DMS53 treated with DMSO at 0.1 percent for 48 hours (cell line): ENCODE data around the gene COG5.

Experiments
- DNase-seq: peaks from one replicate; lab custom pipeline; 2025; ENCODE audit not compliant: unreplicated experiment; lab: John Stamatoyannopoulos, UW

Gene COG5

DNA sequence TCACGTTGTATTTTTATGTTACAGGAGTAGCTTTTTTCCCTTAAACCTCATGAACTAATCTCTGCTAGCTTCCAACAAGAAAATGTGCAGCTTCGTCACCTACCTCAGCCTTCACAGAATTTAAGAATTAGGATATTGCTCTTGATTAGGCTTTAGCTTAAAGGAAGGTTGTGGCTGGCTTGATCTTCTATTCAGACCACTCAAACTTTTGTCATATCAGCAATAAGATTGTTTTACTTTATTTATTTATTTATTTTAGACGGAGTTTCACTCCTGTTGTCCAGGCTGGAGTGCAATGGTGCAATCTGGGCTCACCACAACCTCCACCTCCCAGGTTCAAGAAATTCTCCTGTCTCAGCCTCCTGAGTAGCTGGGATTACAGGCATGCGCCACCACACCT, 219.4 kb downstream of the COG5 start:
- DNase-seq, result no peak

DNA sequence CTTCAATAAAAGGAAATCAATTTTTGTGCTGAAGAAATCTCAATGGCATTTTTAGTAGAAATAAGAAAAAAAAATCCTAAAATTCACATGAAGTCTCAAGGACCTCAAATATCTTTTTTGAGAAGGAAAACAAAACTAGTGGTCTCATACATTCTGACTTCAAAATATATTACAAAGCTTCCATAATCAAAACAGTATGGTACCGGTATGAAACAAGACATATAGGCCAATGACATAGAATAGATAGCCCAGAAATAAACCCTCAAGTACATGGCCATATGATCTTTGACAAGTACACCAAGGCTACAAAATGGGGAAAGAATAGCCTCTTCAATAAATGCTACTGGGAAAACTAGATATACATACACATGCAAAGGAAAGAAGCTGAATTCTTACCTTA, 225.6 kb downstream of the COG5 start:
- DNase-seq, result no peak

DNA sequence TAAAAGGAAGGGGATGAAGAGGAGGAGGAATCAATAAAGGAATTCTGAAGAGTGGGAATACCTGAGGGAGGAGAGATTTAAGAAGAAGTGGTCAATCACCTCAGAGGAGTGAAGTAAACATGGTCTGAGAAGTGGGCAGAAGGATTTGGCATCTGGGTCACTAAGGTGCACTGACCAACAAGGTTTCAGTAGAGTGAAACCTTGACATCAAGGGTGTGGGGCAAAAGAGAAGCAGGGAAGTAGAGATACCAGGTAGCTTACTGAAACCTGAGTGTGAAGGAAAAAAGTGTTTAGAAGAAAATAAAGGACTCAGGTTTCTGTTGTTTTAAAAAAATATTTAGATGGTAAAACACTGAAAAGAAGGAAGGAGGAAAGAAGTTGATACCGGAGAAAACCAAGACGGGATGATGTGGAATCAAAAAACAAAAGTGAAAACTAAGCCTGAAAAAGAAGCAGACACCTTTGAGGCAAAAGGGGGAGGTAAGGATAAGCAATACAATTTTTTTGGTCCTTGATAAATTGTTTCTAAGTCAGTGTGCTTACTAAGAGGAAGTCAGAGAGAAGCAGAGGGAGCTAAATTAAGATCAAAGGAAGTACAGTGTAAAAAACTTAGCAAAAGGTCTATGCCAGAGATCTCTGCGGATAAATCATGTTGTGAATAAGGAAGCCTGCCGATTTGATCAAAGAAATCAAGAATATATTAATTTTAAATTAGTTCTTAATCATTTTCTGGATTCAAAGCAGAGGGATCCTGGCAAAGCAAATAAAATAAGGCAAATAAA, 231.0 kb downstream of the COG5 start:
- no peak for DNase-seq

DNA sequence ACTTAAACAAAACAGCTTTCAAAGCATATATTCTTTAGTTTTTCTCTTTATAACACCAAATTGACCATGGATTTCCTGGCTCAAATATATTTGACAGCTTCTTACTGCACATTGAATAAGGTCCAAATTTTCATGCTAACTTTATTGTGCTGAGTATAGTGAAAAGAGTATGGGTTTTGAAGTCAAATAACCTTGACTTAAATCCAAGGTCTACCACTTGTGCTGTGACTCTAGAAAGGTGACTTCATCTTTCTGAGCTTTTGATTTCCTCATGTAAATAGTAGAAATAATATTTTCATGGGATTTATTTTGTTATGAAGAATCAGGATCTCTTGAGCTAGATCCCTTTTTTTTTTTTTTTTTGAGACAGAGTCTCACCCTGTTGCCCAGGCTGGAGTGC, 233.2 kb downstream of the COG5 start:
- DNase-seq, result no peak

DNA sequence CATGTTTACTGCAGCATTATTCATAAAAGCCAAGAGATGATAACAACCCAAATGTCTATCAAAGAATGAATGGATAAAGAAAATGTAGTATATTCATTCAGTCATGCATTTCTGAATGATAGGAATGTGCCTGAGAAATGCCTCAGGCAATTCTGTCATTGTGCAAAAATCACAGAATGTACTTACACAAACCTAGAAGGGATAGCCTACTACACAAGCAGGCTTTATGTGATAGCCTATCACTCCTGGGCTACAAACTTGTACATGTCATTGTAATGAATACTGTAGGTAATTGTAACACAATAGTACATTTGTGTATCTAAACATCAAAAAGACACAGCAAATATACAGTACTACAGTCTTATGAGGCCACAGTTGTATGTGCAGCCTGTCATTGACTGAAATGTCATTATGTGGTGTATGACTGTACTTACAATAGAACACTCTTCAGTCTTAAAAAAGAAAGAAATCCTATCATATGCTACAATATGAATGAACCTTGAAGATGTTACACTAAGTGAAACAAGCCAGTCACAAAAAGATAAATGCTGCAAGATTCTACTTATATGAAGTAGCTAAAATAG, 235.6 kb downstream of the COG5 start:
- DNase-seq, result no peak

DNA sequence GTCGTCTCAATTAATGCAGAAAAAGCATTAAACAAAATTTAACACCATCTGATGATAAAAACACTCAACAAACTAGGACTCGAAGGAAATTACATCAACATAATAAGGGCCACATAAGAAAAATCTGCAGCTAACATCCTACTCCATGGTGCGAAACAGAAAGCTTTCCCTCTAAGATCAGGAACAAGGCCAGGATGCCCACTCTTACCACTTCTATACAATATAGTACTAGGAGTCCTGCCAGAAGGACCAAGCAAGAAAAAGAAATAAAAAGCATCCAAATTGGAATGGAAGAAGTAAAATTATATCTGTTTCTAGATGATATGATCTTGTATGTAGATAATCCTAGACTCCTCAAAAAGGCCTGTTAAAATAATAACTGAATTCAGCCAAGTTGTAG, 237.7 kb downstream of the COG5 start:
- no peak for DNase-seq

DNA sequence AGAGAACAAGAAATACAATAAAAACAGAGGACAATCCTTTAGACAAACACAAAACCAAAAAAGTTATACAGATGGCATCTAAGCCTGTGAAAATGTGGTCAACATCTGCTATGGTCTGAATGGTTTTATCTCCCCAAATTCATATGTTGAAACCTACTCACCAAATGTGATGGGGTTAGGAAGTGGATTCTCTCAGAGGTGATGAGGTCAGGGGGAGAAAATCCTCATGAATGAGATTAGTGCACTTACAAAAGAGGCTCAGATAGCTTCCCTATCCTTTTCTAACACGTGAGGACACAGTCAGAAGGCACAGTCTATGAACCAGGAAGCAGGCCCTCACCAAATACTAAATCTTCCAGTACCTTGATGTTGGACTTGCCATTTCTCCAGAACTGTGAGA, 241.7 kb downstream of the COG5 start:
- no peak for DNase-seq

DNA sequence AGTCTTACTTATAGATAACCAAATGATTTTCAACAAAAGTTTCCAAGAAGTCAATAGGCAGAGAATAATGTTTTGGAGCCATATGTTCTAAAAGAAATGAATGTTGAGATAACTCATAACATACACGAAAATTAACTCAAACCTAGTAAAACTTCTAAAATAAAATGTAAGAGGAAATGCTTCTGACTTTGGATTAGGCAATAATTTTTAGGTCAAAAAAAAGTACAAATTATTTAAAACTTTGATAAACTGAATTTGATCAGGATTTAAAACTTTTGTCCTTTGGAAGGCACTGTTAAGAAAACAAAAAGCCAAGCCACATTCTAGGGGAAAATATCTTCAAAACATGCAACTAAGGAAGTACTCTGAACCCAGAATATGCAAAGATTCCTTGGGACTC, 242.1 kb downstream of the COG5 start:
- no peak for DNase-seq

DNA sequence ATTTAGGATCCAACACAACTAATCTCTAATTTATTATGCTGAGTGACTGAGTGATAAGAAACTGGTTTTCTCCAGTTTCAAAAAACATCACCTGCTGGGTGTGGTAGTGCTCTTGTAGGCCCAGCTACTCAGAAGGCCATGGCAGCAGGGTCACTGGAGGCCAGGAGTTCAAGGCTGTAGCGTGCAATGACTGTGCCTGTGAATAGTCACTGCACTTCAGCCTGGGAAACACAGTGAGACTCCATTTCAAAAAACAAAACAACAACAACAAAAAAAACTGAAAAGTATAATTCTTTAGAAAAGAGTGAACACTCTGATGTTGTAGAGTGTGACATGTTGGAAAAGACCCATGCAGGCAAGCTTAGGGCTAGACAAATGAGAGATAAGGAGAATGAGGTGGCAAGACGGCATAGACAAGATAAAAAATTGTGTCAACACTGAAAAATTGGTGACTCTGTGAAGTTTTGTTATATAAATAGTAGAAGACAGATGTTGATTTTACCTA, 243.9 kb downstream of the COG5 start:
- no peak for DNase-seq

DNA sequence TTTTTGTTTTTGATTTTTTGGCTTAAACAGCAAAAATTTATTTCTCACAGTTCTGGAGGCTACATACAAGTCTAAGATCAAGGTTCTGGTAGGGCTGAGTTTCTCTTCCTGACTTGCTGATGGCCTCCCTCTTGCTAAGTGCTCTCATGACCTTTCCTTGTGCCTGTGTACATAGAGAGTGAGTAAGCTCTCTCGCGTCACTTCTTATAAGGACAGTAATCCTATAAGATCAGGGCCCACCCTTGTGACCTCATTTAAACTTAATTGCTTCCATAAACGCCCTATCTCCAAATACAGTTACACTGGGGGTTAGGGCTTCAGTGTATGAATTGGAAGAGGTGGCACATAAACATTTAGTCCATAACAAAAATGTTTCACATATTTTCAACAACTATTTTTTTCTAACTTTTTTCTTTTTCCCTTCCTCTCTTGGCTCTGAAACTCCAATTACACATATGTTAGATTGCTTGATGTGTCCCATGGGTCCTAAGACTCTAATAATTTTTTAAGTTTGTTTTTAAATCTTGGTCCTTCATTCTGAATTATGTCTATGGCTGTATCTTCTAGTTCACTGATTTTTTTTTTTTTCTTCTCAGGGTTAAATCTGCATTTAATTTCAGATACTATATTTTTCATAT, 245.1 kb downstream of the COG5 start:
- DNase-seq, result no peak

DNA sequence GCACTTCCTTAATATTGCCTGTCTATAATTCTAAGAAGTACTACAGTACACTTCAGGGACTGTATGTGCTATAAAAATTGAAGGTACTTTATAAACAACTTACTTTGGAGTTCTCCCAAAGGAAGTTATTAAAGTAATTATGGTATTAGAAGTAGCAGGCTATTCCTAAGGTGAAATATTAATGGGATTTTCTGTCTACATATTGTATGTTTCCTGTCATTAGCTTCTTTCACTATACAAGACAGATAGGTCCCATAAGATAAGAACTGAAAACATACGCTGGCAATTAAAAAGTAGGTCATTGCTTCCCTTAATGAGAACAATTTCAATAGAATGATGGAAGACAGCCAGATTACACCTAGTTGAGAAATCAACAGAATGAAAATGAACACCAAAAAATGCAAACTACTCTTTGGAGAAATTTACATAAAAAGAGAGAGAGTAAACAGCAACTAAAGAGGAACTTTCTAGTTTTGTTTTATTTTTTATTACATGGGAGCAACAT, 248.0 kb downstream of the COG5 start:
- no peak for DNase-seq

DNA sequence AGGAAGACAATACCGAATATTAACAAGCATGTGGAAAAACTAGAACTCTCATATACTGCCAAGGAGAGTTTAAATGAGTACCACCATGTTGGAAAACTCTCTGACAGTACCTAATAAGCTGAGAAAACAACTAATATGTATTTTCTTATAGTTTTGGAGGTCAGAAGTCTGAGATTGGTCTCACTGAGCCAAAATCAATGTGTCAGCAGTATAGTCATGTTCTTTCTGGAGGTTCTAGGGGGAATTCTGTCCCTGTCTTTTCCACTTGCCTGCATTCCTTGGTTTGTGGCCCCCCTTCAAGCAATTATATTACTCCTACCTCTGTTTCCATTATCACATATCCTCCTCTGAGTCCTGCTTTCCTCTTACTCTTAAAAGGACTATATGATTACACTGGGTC, 250.4 kb downstream of the COG5 start:
- no peak for DNase-seq

DNA sequence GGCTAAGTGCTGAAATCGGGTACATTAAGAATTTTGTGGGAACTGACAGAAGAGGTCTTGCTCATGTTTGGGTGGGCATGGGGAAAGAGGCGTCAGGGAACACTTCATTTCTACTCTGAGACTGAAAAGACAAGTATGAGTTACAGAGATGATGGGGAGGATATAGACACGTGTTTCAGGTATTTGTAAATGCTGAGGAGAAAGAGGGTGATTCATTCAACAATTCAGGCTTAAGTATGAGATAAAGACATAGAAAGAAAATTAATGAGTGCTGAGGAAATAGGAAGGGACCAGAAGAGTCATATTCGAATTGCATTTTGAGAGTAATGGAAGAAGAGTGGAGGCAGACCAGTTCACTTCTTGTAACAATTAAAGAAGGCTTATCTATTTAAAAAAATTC, 251.3 kb downstream of the COG5 start:
- no peak for DNase-seq

DNA sequence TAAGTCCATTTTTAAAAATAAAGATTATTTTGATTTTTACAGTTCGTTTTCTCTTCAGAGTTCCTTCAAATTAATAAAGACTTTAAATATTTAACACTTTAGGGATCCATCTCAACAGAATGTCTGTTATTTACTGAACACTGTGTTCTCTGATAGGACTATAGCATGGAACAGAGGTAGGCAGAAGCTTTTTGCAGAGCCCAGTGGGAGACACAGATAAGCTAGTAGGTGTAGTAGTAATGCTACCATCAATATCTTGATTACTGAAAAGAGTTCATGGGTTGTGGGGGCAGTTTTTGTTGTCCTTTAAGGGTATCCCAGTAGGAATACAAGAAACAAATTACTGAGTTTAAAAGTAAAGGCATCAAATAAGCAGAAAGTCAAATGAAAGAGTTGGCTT, 254.4 kb downstream of the COG5 start:
- no peak for DNase-seq

DNA sequence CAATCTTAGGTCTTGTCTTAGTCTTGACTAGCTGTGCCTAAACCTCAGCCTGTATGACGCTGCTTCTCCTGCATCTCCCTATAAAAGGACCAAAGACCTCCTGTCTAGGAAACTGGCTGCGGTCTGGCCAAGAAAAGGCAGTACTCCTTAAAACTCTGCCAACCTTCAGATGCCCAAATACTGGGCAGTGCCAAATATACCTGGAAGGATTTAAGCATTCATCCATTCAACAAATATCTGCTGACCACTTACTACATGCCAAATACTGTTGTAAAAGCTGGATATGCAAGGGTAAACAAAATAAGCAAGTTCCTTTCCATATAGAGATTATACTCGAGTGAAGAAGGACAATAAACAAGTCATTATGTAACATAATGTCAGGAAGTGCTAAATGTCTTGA, 259.1 kb downstream of the COG5 start:
- DNase-seq, result no peak

DNA sequence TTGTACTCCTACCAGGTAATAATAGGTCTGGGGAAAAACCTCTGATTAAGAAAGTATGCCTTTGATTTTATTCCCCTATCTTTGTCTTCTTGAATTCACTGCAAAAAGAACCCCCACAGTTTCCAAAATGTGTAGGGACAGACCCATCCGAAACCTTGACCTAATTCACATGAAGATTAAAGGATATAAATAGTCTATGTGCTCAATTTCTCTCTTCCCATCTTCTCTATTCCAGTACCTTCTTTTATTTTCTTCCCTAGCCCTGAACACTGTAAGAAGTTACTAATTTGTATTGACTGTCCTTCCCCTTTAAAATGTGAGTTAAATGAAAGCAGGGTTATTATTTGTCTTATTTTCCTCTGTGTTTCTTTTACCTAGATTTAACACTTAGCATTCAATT, 259.7 kb downstream of the COG5 start:
- DNase-seq, result no peak

DNA sequence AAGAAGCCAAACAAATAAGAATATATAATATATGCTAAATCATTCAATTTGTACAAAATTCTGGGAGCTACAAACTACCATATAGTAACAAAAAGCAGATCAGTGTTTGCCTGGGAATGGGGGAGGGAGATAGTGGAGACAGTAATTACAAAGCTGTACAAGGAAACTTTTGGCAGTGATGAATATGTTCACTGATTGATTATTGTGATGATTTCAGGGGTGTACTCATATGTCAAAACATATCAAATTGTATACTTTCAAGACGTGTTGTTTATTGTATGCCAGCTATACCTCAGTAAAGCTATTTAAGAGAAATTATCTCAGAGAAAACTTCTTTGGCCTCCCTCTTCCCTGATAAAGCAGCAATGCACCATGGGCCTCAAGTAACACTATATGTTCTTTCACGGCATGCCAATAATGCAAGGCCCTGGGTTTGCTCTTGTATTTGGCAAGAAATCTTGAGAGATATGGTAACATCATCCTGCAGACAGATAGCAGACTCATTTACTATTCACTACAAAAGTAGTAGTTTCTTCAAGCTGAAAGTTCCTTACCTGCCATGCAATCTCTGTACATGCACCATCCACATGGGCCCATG, 261.4 kb downstream of the COG5 start:
- no peak for DNase-seq

DNA sequence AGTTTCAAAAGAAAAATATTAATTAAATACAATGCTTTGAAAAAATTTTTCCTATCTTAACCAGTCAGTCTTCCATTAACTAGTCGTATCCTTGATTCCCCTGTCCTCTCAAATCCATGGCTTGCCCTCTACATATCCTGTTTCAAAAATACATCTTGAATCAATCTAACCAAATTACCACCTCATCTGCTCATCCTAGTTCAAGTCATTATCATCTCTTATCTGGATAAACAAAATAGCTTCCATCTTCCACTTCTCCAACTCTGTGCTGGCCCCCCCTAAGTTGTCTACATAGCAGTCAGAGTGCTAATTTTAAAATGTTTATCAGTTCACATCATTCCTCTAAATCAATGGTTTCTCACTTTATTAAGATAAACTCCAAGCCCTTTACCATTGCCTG, 269.5 kb downstream of the COG5 start:
- DNase-seq, result no peak

DNA sequence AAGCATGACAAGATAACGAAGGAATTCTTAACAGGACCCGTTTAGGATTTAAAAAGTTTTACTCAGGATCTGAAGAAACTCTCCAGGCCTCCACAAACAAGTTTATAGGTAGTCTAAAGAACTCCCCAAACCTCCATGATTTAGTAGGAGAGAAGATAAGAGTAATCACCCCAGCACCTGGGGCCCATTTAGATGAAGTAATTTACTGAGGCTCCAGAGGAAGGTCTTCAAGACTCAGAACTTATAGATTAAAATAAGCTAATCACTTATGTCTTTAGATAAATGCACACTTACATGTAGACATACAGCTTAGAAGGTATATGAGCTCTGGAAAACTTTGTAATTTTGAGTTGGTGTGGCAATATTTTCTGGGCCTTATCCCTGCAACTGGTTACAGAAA, 271.1 kb downstream of the COG5 start:
- no peak for DNase-seq

DNA sequence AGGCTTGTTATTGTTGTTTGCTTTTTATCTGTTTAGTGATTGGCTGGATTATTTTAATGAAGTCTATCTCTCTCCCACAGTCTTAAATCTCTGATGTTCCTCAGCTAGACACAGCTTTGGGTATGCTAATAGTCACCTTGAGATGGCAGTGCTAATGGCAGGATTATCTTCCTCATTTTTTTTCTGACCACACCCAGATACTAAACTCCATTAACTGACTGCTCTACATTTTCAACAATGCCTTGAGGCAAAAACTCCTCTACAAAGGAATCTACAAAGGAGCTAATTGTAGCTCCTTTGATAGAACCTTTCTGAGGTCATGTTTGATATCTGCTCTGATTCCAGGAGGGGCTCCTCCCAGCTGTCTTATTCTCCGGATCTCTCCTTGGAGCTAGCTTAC, 272.3 kb downstream of the COG5 start:
- DNase-seq, result no peak

DNA sequence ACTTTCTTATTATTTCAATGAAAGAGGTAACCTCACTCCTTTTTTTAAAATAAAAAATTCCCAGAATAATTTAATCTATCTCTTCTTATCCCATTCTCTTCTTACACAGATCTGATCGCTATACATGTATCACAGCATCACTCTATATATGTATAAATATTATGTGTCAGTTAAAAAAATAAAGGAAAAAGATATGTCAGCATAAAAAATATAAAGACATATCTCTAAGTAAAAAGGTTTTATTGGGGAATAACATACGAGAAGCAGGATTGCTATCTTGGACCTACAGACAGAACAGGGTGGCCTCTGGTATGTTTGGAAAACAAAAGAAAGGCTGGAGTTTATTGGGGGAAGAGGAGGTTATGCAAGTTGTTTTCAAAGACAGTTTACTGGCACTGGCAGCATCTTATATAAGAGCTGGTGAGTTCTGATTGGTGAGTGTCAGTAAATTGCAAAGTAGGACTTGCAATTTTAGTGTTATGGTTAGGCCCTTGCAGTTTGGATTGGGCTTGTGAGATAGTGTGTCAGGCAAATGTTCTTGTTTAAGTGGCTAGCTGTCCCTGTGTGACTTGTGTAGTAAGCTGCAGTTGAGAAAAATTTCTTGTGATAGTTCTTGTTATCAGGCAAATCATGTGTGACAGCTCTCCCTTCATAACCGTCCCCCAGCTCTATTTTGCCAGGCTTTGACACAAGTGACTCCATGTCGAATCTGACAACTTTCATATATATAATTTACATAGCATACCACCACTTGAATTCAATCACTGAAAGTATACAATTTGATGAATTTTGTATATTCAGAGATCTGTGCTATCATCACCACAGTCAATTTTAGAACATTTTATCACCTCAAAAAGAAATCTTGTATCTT, 276.7 kb downstream of the COG5 start:
- DNase-seq, result no peak
